Stomach (tissue), 4 donors: ENCODE results near the gene GJB4.

Experiments used
- POLR2A ChIP-seq, 4 donors: fragments of 450-650 bp; IDR thresholded peaks; one replicate each; pipeline ENCODE4 v1.6.1; 2016; ENCODE audit warnings: antibody characterized with exemption in 4 of 4, control low read depth in 2 of 4, mild to moderate bottlenecking in 1 of 4, moderate library complexity in 1 of 4
- POLR2AphosphoS5 ChIP-seq, 3 donors: sonication (generic); formaldehyde crosslinking; IDR thresholded peaks; one replicate each; pipeline ENCODE4 v1.6.1; 2016; ENCODE audit warnings: antibody characterized with exemption in 3 of 3
- TF ChIP-seq, protein P1 (sequence below), 7 experiments: fragments of 450-650 bp in 4 of 7; fragments of 200-600 bp in 3 of 7; sonication (generic) in 3 of 7; IDR thresholded peaks; one replicate each; pipeline ENCODE4 v1.5.1; 2016 to 2019; ENCODE audit warnings: antibody characterized with exemption in 7 of 7, control low read depth in 2 of 7, mild to moderate bottlenecking in 1 of 7

DNA sequence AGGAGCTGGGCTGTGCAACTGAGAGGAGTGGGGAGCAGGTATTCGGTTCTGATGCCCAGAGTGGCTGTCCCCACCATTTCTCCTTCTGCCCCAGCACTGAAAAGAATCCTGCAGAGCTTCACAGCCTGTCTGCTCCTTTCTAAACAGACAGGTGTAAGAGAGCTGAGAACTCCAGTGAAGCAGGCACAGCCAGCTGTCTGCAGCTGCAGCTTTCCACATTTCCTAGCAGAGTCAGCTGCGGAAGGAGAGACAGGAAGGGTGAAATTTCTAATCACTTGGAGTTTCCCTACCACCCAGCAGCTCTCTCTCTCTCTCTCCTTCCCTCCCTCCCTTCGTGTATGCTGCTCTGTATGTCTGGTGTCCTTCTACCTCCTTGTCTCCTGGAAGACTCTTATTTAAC is 45.2 kb upstream of the GJB4 start:
- TF ChIP-seq, protein P1, sequence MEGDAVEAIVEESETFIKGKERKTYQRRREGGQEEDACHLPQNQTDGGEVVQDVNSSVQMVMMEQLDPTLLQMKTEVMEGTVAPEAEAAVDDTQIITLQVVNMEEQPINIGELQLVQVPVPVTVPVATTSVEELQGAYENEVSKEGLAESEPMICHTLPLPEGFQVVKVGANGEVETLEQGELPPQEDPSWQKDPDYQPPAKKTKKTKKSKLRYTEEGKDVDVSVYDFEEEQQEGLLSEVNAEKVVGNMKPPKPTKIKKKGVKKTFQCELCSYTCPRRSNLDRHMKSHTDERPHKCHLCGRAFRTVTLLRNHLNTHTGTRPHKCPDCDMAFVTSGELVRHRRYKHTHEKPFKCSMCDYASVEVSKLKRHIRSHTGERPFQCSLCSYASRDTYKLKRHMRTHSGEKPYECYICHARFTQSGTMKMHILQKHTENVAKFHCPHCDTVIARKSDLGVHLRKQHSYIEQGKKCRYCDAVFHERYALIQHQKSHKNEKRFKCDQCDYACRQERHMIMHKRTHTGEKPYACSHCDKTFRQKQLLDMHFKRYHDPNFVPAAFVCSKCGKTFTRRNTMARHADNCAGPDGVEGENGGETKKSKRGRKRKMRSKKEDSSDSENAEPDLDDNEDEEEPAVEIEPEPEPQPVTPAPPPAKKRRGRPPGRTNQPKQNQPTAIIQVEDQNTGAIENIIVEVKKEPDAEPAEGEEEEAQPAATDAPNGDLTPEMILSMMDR (IDR thresholded peaks at IDR 0.05) = no peak
- TF ChIP-seq POLR2A (IDR thresholded peaks at IDR 0.05) = no peak
- no peak for TF ChIP-seq POLR2AphosphoS5 (IDR thresholded peaks at IDR 0.05)
